ENCODE data around the gene STH. TPM values are rescaled to one million over a fixed set of nuclear protein-coding genes. Genes with fewer than 3 reads are reported as not detected.
"Not testable (repeated sequence)": the region's sequence is repeated elsewhere in the genome, so short reads cannot be mapped to it uniquely, and the experiment has no call there.

STH gene
- total RNA-seq, 2 donors from 2014 or later: not detected

DNA sequence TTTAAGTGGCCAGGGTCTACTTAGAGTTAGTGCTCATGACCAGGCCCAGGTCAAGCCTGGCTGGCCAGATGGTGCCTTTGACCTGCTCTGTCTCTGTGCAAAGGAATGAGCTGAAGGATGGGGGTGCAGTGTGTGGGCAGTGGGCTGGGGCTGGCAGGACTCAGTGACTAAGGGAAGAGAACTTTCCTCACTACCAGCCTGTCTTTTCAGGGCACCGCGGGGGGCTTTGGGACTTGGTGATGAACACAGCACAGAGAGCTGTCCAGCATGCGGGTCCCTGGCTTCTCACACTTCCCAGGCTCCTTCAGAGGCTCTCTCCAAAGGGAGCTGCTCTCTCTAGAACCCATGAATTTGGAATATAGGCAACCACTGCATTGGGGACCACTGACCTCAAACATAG is 43.0 kb upstream of the STH start:
- intact Hi-C loops (cut with DNase I): no loop called here
- 90% methylated on average over 3 of the region's 3 CpGs for WGBS, 2 donors
- H3K36me3 ChIP-seq (replicated peaks in 1 of 2; ENCODE audit: insufficient read depth in 1 of 2, low read depth in 2 of 2): no peaks in the 10 kb centered on the region
- H3K27me3 ChIP-seq: no peaks in the 10 kb centered on the region
- H3K4me3 ChIP-seq: no peak overlapping the region
- H3K27ac ChIP-seq: no peak overlapping the region
- H3K4me1 ChIP-seq: no peaks in the 10 kb centered on the region
- ATAC-seq (no peak), DNase-seq (no peak)
- H3K9me3 ChIP-seq: no peaks in the 10 kb centered on the region
- TF ChIP-seq, protein P1, sequence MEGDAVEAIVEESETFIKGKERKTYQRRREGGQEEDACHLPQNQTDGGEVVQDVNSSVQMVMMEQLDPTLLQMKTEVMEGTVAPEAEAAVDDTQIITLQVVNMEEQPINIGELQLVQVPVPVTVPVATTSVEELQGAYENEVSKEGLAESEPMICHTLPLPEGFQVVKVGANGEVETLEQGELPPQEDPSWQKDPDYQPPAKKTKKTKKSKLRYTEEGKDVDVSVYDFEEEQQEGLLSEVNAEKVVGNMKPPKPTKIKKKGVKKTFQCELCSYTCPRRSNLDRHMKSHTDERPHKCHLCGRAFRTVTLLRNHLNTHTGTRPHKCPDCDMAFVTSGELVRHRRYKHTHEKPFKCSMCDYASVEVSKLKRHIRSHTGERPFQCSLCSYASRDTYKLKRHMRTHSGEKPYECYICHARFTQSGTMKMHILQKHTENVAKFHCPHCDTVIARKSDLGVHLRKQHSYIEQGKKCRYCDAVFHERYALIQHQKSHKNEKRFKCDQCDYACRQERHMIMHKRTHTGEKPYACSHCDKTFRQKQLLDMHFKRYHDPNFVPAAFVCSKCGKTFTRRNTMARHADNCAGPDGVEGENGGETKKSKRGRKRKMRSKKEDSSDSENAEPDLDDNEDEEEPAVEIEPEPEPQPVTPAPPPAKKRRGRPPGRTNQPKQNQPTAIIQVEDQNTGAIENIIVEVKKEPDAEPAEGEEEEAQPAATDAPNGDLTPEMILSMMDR (IDR thresholded peaks at IDR 0.05): no peak

DNA sequence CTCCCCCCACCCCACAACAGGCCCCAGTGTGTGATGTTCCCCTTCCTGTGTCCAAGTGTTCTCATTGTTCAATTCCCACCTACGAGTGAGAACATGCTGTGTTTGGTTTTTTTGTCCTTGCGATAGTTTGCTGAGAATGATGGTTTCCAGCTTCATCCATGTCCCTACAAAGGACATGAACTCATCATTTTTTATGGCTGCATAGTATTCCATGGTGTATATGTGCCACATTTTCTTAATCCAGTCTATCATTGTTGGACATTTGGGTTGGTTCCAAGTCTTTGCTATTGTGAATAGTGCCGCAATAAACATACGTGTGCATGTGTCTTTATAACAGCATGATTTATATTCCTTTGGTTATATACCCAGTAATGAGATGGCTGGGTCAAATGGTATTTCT is 42.3 kb upstream of the STH start:
- H3K9me3 ChIP-seq; H3K4me1 ChIP-seq; H3K27me3 ChIP-seq; H3K4me3 ChIP-seq; intact Hi-C loops (cut with DNase I); H3K36me3 ChIP-seq (replicated peaks in 1 of 2; ENCODE audit: insufficient read depth in 1 of 2, low read depth in 2 of 2); DNase-seq; ATAC-seq; H3K27ac ChIP-seq: not testable (repeated sequence)
- 85 to 97% methylated on average over 4 of the region's 4 CpGs for WGBS, 2 donors

DNA sequence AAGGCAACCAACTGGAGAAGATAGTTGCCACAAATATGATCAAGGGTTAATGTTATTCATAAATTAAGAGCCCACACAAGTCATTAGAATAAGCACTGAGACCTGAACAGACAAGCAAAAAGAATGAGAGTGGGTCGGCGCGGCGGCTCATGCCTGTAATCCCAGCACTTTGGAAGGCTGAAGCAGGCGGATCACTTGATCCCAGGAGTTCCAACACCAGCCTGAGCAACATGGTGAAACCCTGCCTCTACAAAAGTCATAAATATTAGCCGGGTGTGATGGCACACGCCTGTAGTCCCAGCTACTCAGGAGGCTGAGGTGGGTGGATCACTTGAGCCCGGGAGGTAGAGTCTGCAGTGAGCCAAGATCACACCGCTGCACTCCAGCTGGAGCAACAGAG is 40.7 kb upstream of the STH start:
- TF ChIP-seq POLR2A (IDR thresholded peaks at IDR 0.05): no peak
- no peak overlapping the region for H3K4me3 ChIP-seq
- no peak for DNase-seq
- no peak for ATAC-seq
- intact Hi-C loops (cut with DNase I): no loop called here
- no peaks in the 10 kb centered on the region for H3K9me3 ChIP-seq
- no peaks in the 10 kb centered on the region for H3K4me1 ChIP-seq
- 88 to 92% methylated on average over 9 of the region's 9 CpGs for WGBS, 2 donors
- no peaks in the 10 kb centered on the region for H3K27me3 ChIP-seq
- no peak overlapping the region for H3K27ac ChIP-seq
- no peaks in the 10 kb centered on the region for H3K36me3 ChIP-seq (replicated peaks in 1 of 2; ENCODE audit: insufficient read depth in 1 of 2, low read depth in 2 of 2)

DNA sequence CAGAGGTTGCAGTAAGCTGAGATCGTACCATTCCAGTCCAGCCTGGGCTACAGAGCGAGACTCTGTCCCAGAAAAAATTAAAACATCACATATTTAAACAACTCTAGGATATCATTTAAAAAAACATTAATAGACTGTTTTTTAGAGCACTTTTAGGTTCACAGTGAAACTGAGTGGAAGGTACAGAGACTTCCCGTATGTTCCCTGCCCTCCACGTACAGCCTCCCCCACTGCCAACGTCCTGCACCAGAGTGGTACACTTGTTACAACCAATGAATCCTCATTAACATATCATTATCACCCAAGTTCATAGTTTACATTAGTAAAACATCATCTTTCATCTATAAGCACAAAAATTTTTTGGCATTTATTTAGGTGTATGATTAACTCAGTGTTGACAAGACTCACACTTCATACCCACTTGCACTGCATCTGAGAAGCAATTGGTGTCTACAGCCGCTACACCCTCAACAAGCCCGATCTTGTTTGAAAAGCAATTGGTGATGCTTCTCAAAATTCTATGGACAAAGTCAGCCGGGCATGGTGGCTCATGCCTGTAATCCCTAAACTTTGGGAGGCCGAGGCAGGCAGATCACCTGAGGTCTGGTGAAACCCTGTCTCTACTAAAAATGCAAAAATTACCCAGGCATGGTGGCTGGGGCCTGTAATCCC is 39.9 kb upstream of the STH start:
- intact Hi-C loops (cut with DNase I): no loop called here
- no peak for DNase-seq
- H3K27me3 ChIP-seq: no peaks in the 10 kb centered on the region
- no peaks in the 10 kb centered on the region for H3K4me1 ChIP-seq
- no peaks in the 10 kb centered on the region for H3K9me3 ChIP-seq
- H3K27ac ChIP-seq: no peak overlapping the region
- TF ChIP-seq POLR2A (IDR thresholded peaks at IDR 0.05): no peak
- TF ChIP-seq, protein P1 (IDR thresholded peaks at IDR 0.05): no peak
- no peak overlapping the region for H3K4me3 ChIP-seq
- H3K36me3 ChIP-seq (replicated peaks in 1 of 2; ENCODE audit: insufficient read depth in 1 of 2, low read depth in 2 of 2): no peaks in the 10 kb centered on the region
- WGBS, 2 donors: 78 to 86% methylated on average over 9 of the region's 9 CpGs
- no peak for ATAC-seq

DNA sequence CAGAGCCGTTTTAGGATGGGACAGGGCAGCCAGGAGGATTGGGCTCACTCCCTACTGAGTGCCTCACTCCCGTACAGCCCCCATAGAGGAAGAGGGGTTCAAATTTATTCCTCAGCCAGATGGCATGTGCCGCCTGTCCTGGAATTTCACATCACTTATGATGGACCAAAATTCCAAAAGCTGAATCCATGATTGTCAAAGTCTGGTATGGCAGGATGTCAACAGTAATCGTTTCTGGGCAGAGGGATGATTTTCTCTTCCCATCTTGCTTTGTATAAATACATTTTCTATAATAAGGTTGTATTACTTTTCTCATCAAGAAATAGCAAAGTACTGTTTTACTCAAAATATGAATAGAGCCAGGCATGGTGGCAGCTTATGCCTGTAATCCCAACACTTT is 38.7 kb upstream of the STH start:
- Histone ChIP-seq H3K36me3 (replicated peaks in 1 of 2; ENCODE audit: insufficient read depth in 1 of 2, low read depth in 2 of 2) (no peaks in the 10 kb centered on the region), H3K4me3 (no peak overlapping the region), H3K9me3 (no peaks in the 10 kb centered on the region), H3K27me3 (no peaks in the 10 kb centered on the region), H3K27ac (no peak overlapping the region), H3K4me1 (no peaks in the 10 kb centered on the region)
- intact Hi-C loops (cut with DNase I): no loop called here
- no peak for DNase-seq
- WGBS, 2 donors: 66 to 81% methylated on average over 4 of the region's 4 CpGs
- TF ChIP-seq POLR2A (IDR thresholded peaks at IDR 0.05): no peak
- TF ChIP-seq, protein P1 (IDR thresholded peaks at IDR 0.05): no peak
- no peak for ATAC-seq

DNA sequence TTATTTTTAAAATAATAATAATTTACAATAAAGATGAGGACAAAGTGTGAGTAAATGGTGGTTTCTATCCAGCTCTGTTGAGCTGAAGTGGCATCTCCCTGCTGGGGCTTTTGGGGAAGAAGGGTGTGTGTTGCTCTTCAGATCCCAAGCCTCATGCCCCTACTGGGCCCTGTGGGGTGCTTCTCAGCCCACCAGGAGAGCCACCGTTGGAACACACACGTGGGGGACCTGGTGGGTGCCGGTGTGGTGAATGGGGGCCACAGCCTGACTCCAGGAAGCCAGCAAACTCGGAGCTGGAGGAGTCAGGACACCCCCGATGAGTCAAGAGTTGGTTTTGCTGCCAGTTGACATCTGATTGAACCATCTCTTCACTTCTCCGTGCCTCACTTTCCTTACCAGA is 37.8 kb upstream of the STH start:
- no peak for ATAC-seq
- no peak for TF ChIP-seq POLR2A (IDR thresholded peaks at IDR 0.05)
- TF ChIP-seq, protein P1 (IDR thresholded peaks at IDR 0.05): no peak
- Histone ChIP-seq H3K27ac (no peak overlapping the region), H3K4me1 (no peaks in the 10 kb centered on the region), H3K4me3 (no peak overlapping the region), H3K36me3 (replicated peaks in 1 of 2; ENCODE audit: insufficient read depth in 1 of 2, low read depth in 2 of 2) (no peaks in the 10 kb centered on the region), H3K27me3 (no peaks in the 10 kb centered on the region), H3K9me3 (no peaks in the 10 kb centered on the region)
- no peak for DNase-seq
- intact Hi-C loops (cut with DNase I): no loop called here
- 66 to 68% methylated on average over 4 to 6 of the region's 6 CpGs for WGBS, 2 donors

Measured in body of pancreas (tissue), 4 donors.